HEK293T (cell line): ENCODE results near the gene CELF2.

Source experiments
- CTCF ChIA-PET: fragments of 350-600 bp; formaldehyde crosslinking; extraction: SDS; loops from one replicate; lab custom pipeline; 2021; ENCODE audit warnings: antibody characterized with exemption, inconsistent platforms; lab: Yijun Ruan, JAX
- POLR2A ChIA-PET: fragments of 350-600 bp; formaldehyde crosslinking; extraction: SDS; loops from one replicate; lab custom pipeline; 2020; ENCODE audit warnings: antibody characterized with exemption, inconsistent platforms; lab: Yijun Ruan, JAX
- DNase-seq: peaks from one replicate; pipeline ENCODE4 v3.0.0; 2012; ENCODE audit warnings: mixed read lengths; ENCODE audit errors: extremely low spot score
- ARNT ChIP-seq: fragments of 450-650 bp; IDR thresholded peaks from 2 replicates; pipeline ENCODE4 v1.6.1; 2017; ENCODE audit warnings: mild to moderate bottlenecking
- BHLHE40 ChIP-seq: fragments of 450-650 bp; IDR thresholded peaks from 2 replicates; pipeline ENCODE4 v1.6.1; 2016; ENCODE audit warnings: mild to moderate bottlenecking, moderate library complexity, borderline replicate concordance
- CTBP1 ChIP-seq: fragments of 450-650 bp; IDR thresholded peaks from 2 replicates; pipeline ENCODE4 v1.6.1; 2016; ENCODE audit warnings: borderline replicate concordance
- ELF4 ChIP-seq: fragments of 450-650 bp; IDR thresholded peaks from 2 replicates; pipeline ENCODE4 v1.6.1; 2017; ENCODE audit warnings: antibody characterized with exemption
- FOXA1 ChIP-seq: fragments of 450-650 bp; IDR thresholded peaks from 2 replicates; pipeline ENCODE4 v1.6.1; 2016; ENCODE audit warnings: mild to moderate bottlenecking
- FOXK2 ChIP-seq: fragments of 450-650 bp; IDR thresholded peaks from 2 replicates; pipeline ENCODE4 v1.6.1; 2016; ENCODE audit warnings: mild to moderate bottlenecking
- FOXM1 ChIP-seq: fragments of 450-650 bp; IDR thresholded peaks from 2 replicates; pipeline ENCODE4 v1.6.1; 2017; ENCODE audit warnings: mild to moderate bottlenecking, borderline replicate concordance
- HDGF ChIP-seq: fragments of 450-650 bp; IDR thresholded peaks from 2 replicates; pipeline ENCODE4 v1.6.1; 2017; ENCODE audit warnings: antibody characterized with exemption, borderline replicate concordance
- L3MBTL2 ChIP-seq: fragments of 450-650 bp; conservative IDR thresholded peaks from 2 replicates; pipeline ENCODE4 v1.6.1; 2016; ENCODE audit warnings: mild to moderate bottlenecking
- LEF1 ChIP-seq: fragments of 450-650 bp; IDR thresholded peaks from 2 replicates; pipeline ENCODE4 v1.6.1; 2017; ENCODE audit warnings: mild to moderate bottlenecking, borderline replicate concordance
- NFRKB ChIP-seq: fragments of 450-650 bp; IDR thresholded peaks from 2 replicates; pipeline ENCODE4 v1.6.1; 2016; ENCODE audit warnings: mild to moderate bottlenecking, moderate library complexity
- PKNOX1 ChIP-seq: fragments of 450-650 bp; IDR thresholded peaks from 2 replicates; pipeline ENCODE4 v1.6.1; 2016
- SP1 ChIP-seq: fragments of 450-650 bp; IDR thresholded peaks from 2 replicates; pipeline ENCODE4 v1.6.1; 2017
- SUZ12 ChIP-seq: fragments of 450-650 bp; IDR thresholded peaks from 2 replicates; pipeline ENCODE4 v1.6.1; 2016; ENCODE audit warnings: mild to moderate bottlenecking
- TARDBP ChIP-seq: fragments of 450-650 bp; IDR thresholded peaks from 2 replicates; pipeline ENCODE4 v1.6.1; 2016
- ZNF384 ChIP-seq: fragments of 450-650 bp; IDR thresholded peaks from 2 replicates; pipeline ENCODE4 v1.6.1; 2016

CELF2 gene

DNA sequence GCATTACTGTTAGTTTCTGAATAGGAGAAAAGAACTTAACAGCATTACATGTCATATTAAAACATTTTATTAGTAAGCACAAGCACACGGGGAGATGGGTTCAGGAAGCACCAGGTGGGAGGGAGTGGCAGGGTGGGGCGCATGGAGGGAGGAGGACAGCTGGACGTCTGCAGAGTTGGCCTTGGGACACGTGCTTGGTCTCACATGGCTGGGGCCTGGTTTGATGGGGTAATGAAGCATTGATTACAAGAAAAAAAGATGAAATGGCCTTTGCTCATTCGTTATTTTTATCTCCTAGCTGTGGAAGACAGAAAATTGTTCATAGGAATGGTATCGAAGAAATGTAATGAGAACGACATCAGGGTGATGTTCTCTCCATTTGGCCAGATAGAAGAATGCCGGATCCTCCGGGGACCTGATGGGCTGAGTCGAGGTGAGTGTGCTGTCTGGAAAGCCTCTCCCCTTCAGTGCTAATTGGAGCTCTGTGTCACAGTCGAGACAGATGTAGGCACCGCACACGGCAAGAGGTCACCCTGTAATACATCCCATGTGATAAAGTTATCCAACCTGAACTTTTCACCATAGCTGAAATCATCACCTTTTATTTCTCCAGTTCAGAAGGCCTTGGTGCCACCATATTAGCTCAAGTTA, 239.9 kb downstream of the CELF2 start:
- POLR2A ChIA-PET = no interaction called here

DNA sequence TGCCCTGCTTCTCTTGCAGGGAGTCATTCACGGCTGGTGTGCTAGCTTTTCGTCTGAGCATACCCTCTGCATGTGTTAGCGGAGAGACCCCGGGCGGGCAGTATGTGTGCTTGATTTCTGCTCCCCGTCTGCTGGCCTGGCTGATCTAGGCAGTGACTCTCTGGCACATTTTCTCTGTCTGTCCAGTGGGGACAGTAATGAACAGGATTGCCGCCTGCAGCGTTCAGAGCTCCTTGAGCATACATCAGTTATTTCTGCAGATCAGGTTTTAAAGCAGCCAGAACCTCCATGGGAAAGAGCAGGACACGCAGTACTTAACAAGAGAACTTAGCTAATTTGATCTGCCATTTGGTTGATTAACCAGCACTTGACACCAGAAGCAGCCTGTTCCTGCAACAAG, 242.5 kb downstream of the CELF2 start:
- TF ChIP-seq ZNF384 = no peak
- no peak for TF ChIP-seq TARDBP
- no peak for TF ChIP-seq BHLHE40
- TF ChIP-seq PKNOX1 = no peak
- TF ChIP-seq SUZ12 = no peak
- TF ChIP-seq HDGF = no peak
- no peak for TF ChIP-seq ELF4
- no peak for TF ChIP-seq L3MBTL2
- no peak for TF ChIP-seq FOXK2
- TF ChIP-seq ARNT = no peak
- TF ChIP-seq FOXM1 = no peak
- no peak for TF ChIP-seq FOXA1
- TF ChIP-seq SP1 = no peak
- peak; percentile 18 for DNase-seq
- ChIA-PET CTCF (interaction anchor here (0.5 kb wide), 1 partner anchor 469 kb away, joined by 3 read pairs; no protein-coding TSS in a partner anchor), POLR2A (no interaction called here)

More for the DNA sequence above, 239.9 kb downstream of the CELF2 start:
- TF ChIP-seq ARNT (no peak), FOXK2 (no peak), TARDBP (no peak), HDGF (no peak), FOXA1 (no peak), ELF4 (no peak), LEF1 (no peak), NFRKB (no peak), FOXM1 (no peak), CTBP1 (no peak), ZNF384 (no peak), PKNOX1 (no peak), BHLHE40 (no peak), SP1 (no peak), L3MBTL2 (no peak), SUZ12 (no peak)
- CTCF ChIA-PET = no interaction called here
- no peak for DNase-seq

- ChIA-PET POLR2A (no interaction called here), CTCF (no interaction called here)
- TF ChIP-seq ELF4 = no peak
- no peak for TF ChIP-seq ARNT
- no peak for TF ChIP-seq LEF1
- TF ChIP-seq FOXM1 = no peak
- TF ChIP-seq FOXK2 = no peak
- DNase-seq = no peak
Observed at GRCh38 chr10:11261143-11261542, 243.5 kb downstream of the CELF2 start.

- no peak for TF ChIP-seq HDGF
- TF ChIP-seq FOXM1 = no peak
- TF ChIP-seq BHLHE40 = no peak
- TF ChIP-seq SUZ12 = no peak
- no peak for TF ChIP-seq SP1
- TF ChIP-seq TARDBP = no peak
- no peak for TF ChIP-seq L3MBTL2
- TF ChIP-seq LEF1 = no peak
- no peak for TF ChIP-seq FOXK2
- TF ChIP-seq ZNF384 = no peak
- no peak for TF ChIP-seq FOXA1
- TF ChIP-seq CTBP1 = no peak
- TF ChIP-seq PKNOX1 = no peak
- TF ChIP-seq ELF4 = no peak
- TF ChIP-seq NFRKB = no peak
- DNase-seq = no peak
- ChIA-PET CTCF (no interaction called here), POLR2A (no interaction called here)
Observed at GRCh38 chr10:11261687-11262493, 244.2 kb downstream of the CELF2 start.

GRCh38 chr10:11262494-11263345, 245.0 kb downstream of the CELF2 start:
- ChIA-PET CTCF (no interaction called here), POLR2A (no interaction called here)
- TF ChIP-seq CTBP1 (no peak), ZNF384 (no peak), ARNT (no peak), SUZ12 (no peak), PKNOX1 (no peak)
- DNase-seq = no peak
